Hematopoietic multipotent progenitor cell treated with erythropoietin and hydrocortisone succinate and interleukin-3 and kit ligand, for 8 days (in vitro differentiated cells): ENCODE data around the gene APEH.
A peak's percentile ranks its signal among the peaks of the same experiment; 100 is the strongest.
"Not testable (repeated sequence)": the region's sequence is repeated elsewhere in the genome, so short reads cannot be mapped to it uniquely, and the experiment has no call there.

Source experiments
- DNase-seq: peaks from one replicate; pipeline ENCODE4 v3.0.0-alpha.2; 2015

Gene APEH

GRCh38 chr3:49694409-49695070, 20.4 kb downstream of the APEH start:
- DNase-seq, result not testable (repeated sequence)

- not testable (repeated sequence) for DNase-seq
Measured at GRCh38 chr3:49695350-49696015, 21.3 kb downstream of the APEH start.

GRCh38 chr3:49699281-49699979, 25.3 kb downstream of the APEH start:
- DNase-seq, result peak; percentile 53

- DNase-seq, result no peak
Measured at GRCh38 chr3:49700014-49700413, 25.9 kb downstream of the APEH start.

GRCh38 chr3:49700453-49701128, 26.4 kb downstream of the APEH start:
- DNase-seq, result no peak

GRCh38 chr3:49701388-49702077, 27.4 kb downstream of the APEH start:
- no peak for DNase-seq

- DNase-seq, result no peak
Measured at GRCh38 chr3:49702672-49703071, 28.5 kb downstream of the APEH start.

GRCh38 chr3:49703443-49703927, 29.3 kb downstream of the APEH start:
- peak; percentile 80 for DNase-seq

- no peak for DNase-seq
Measured at GRCh38 chr3:49703956-49704355, 29.8 kb downstream of the APEH start.

- DNase-seq, result no peak
Measured at GRCh38 chr3:49704629-49705028, 30.5 kb downstream of the APEH start.

GRCh38 chr3:49705390-49705960, 31.3 kb downstream of the APEH start:
- DNase-seq, result no peak

- DNase-seq, result no peak
Measured at GRCh38 chr3:49706456-49707112, 32.4 kb downstream of the APEH start.

GRCh38 chr3:49707113-49707480, 32.9 kb downstream of the APEH start:
- no peak for DNase-seq

- no peak for DNase-seq
Measured at GRCh38 chr3:49709852-49710251, 35.7 kb downstream of the APEH start.

- DNase-seq, result no peak
Measured at GRCh38 chr3:49711489-49711888, 37.3 kb downstream of the APEH start.

- DNase-seq, result no peak
Measured at GRCh38 chr3:49712166-49712565, 38.0 kb downstream of the APEH start.

GRCh38 chr3:49712631-49713317, 38.6 kb downstream of the APEH start:
- DNase-seq, result no peak

GRCh38 chr3:49713336-49714105, 39.4 kb downstream of the APEH start:
- DNase-seq, result no peak

GRCh38 chr3:49714728-49715550, 40.8 kb downstream of the APEH start:
- no peak for DNase-seq
